Brain microvascular endothelial cell (primary cell): Measurements from ENCODE around the gene ABCC5.
A peak's percentile ranks its signal among the peaks of the same experiment; 100 is the strongest.

ENCODE experiments used
- DNase-seq: peaks from one replicate; pipeline ENCODE4 v3.0.0-alpha.2; 2020
- H3K27ac ChIP-seq: fragments of 250-450 bp; sonication (Bioruptor Pico); 2 replicates; pipeline ENCODE4 v1.5.1; 2020; ENCODE audit warnings: mild to moderate bottlenecking, moderate library complexity
- H3K27me3 ChIP-seq: fragments of 250-450 bp; sonication (Bioruptor Pico); replicated peaks from 2 replicates; pipeline ENCODE4 v1.5.1; 2020; ENCODE audit warnings: mild to moderate bottlenecking
- H3K36me3 ChIP-seq: fragments of 250-450 bp; sonication (Bioruptor Pico); replicated peaks from 2 replicates; pipeline ENCODE4 v1.5.1; 2020; ENCODE audit warnings: mild to moderate bottlenecking
- H3K4me3 ChIP-seq: 2 replicates; pipeline ENCODE4 v1.5.1; 2011; ENCODE audit warnings: low read depth, mild to moderate bottlenecking, control low read depth, low read length, moderate library complexity
- CTCF ChIP-seq: IDR thresholded peaks from 2 replicates; pipeline ENCODE4 v1.5.1; 2011; ENCODE audit warnings: low read depth, mild to moderate bottlenecking, moderate library complexity, low read length, control low read depth, inconsistent platforms; ENCODE audit errors: missing control alignments
- in situ Hi-C: cut with HindIII; loops from 2 replicates; pipeline ENCODE4 v1.10.0; 2017; ENCODE audit warnings: low sequenced_read_pairs, low pct_ligation_motif_present

The ABCC5 gene

GRCh38 chr3:184018424-184018973 is 815 bp upstream of the ABCC5 start:
- H3K27ac ChIP-seq, result peak overlapping the region; percentile 61

GRCh38 chr3:184016811-184017671 is 643 bp downstream of the ABCC5 start:
- Histone ChIP-seq H3K36me3 (peaks cover 4% of the 10 kb centered on the region), H3K27me3 (no peaks in the 10 kb centered on the region), H3K27ac (peak overlapping the region; percentile 61), H3K4me3 (peak overlapping the region; percentile 100)
- no peak for DNase-seq
- in situ Hi-C loops, result no loop called here
- TF ChIP-seq CTCF, result peak; percentile 53

More at GRCh38 chr3:184018424-184018973, 815 bp upstream of the ABCC5 start:
- TF ChIP-seq CTCF, result no peak
- no peaks in the 10 kb centered on the region for H3K27me3 ChIP-seq
- DNase-seq, result no peak
- in situ Hi-C loops, result no loop called here
- peaks cover 4% of the 10 kb centered on the region for H3K36me3 ChIP-seq
- H3K4me3 ChIP-seq, result peak overlapping the region; percentile 100

GRCh38 chr3:184016169-184016570 is 1.5 kb downstream of the ABCC5 start:
- Histone ChIP-seq H3K27ac (no peak overlapping the region), H3K36me3 (peaks cover 4% of the 10 kb centered on the region), H3K27me3 (no peaks in the 10 kb centered on the region), H3K4me3 (peak overlapping the region; percentile 3)
- TF ChIP-seq CTCF, result no peak
- DNase-seq, result no peak
- in situ Hi-C loops, result no loop called here

GRCh38 chr3:184015381-184016019 is 2.2 kb downstream of the ABCC5 start:
- no peak overlapping the region for H3K4me3 ChIP-seq
- no peak for TF ChIP-seq CTCF
- DNase-seq, result no peak
- H3K36me3 ChIP-seq, result peaks cover 4% of the 10 kb centered on the region
- H3K27me3 ChIP-seq, result no peaks in the 10 kb centered on the region
- no peak overlapping the region for H3K27ac ChIP-seq
- in situ Hi-C loops, result no loop called here

- H3K4me3 ChIP-seq, result no peak overlapping the region
- DNase-seq, result no peak
- peaks cover 9% of the 10 kb centered on the region for H3K36me3 ChIP-seq
- H3K27ac ChIP-seq, result no peak overlapping the region
- no peak for TF ChIP-seq CTCF
- in situ Hi-C loops, result no loop called here
- H3K27me3 ChIP-seq, result no peaks in the 10 kb centered on the region
Measured at GRCh38 chr3:184011937-184012889, 5.5 kb downstream of the ABCC5 start.
